Tibial nerve (tissue), 4 donors: ENCODE data around the gene GDPD3.

ENCODE experiments used
- EP300 ChIP-seq, 2 donors: sonication (generic); formaldehyde crosslinking; IDR thresholded peaks; one replicate each; pipeline ENCODE4 v1.6.1; 2017; ENCODE audit warnings: antibody characterized with exemption in 2 of 2, mild to moderate bottlenecking in 1 of 2
- POLR2A ChIP-seq, 2 donors: fragments of 450-650 bp; IDR thresholded peaks; one replicate each; pipeline ENCODE4 v1.6.1; 2017; ENCODE audit warnings: antibody characterized with exemption in 2 of 2, mild to moderate bottlenecking in 2 of 2, moderate library complexity in 2 of 2
- TF ChIP-seq, protein P1 (sequence below), 5 experiments: fragments of 200-600 bp in 3 of 5; fragments of 450-650 bp in 2 of 5; sonication (generic) in 3 of 5; IDR thresholded peaks; one replicate each; pipeline ENCODE4 v1.5.1; 2016 to 2019; ENCODE audit warnings: antibody characterized with exemption in 5 of 5, mild to moderate bottlenecking in 3 of 5, moderate library complexity in 2 of 5

DNA sequence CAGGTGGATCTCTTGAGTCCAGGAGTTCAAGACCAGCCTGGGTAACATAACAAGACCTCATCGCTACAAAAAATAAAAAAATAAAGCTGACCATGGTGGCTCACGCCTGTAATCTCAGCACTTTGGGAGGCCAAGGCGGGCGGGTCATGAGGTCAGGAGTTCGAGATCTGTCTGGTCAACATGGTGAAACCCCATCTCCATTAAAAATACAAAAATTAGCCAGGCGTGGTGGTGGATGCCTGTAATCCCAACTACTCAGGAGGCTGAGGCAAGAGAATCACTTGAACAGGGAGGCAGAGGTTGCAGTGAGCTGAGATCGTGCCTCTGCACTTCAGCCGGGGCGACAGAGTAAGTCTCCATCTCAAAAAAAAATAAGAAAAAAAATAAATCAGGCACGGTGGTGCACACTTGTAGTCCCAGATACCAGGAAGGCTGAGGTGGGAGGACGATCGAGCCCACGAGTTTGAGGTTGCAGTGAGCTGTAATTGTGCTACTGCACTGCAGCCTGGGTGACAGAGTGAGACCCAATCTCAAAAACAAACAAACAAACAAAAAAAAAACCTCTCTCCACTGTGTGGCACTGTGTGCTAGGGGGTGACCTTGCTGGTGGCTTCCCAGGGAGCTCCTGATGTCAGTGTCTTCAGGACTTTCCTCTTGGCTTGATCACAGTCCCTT is 29.5 kb upstream of the GDPD3 start:
- TF ChIP-seq, protein P1, sequence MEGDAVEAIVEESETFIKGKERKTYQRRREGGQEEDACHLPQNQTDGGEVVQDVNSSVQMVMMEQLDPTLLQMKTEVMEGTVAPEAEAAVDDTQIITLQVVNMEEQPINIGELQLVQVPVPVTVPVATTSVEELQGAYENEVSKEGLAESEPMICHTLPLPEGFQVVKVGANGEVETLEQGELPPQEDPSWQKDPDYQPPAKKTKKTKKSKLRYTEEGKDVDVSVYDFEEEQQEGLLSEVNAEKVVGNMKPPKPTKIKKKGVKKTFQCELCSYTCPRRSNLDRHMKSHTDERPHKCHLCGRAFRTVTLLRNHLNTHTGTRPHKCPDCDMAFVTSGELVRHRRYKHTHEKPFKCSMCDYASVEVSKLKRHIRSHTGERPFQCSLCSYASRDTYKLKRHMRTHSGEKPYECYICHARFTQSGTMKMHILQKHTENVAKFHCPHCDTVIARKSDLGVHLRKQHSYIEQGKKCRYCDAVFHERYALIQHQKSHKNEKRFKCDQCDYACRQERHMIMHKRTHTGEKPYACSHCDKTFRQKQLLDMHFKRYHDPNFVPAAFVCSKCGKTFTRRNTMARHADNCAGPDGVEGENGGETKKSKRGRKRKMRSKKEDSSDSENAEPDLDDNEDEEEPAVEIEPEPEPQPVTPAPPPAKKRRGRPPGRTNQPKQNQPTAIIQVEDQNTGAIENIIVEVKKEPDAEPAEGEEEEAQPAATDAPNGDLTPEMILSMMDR (IDR thresholded peaks at IDR 0.05), result peak in 1 of 5 experiments; percentile 12
- TF ChIP-seq POLR2A (IDR thresholded peaks at IDR 0.05) (no peak), EP300 (IDR thresholded peaks at IDR 0.05) (no peak)
